ENCODE data around the gene AKAP7.

Gene AKAP7

GRCh38 chr6:131183427-131184095 lies 48.3 kb downstream of the AKAP7 start:
- H4K20me1 ChIP-seq (ENCODE audit: insufficient read depth, low read length, poor library complexity, severe bottlenecking) = no peaks in the 10 kb centered on the region
- no peaks in the 10 kb centered on the region for H3K9me3 ChIP-seq (ENCODE audit: insufficient read depth, low read depth, low read length)
- no peak for TF ChIP-seq EZH2phosphoT487 (IDR thresholded peaks at IDR 0.05; ENCODE audit: borderline replicate concordance)
- H3K4me2 ChIP-seq (ENCODE audit: low read depth, low read length, poor library complexity, severe bottlenecking) = no peak overlapping the region
- no peaks in the 10 kb centered on the region for H3K9me2 ChIP-seq (replicated peaks; ENCODE audit: low read depth, low read length)
- H3F3A ChIP-seq (ENCODE audit: low read depth) = no peaks in the 10 kb centered on the region
- H3K4me1 ChIP-seq (ENCODE audit: insufficient read depth, low read length, poor library complexity, severe bottlenecking) = no peaks in the 10 kb centered on the region
- no peak overlapping the region for H3K4me3 ChIP-seq (ENCODE audit: low read length, poor library complexity, severe bottlenecking)
- peak overlapping the region; percentile 59; the same call in 1 of the 2 replicates for H2AFZ ChIP-seq (ENCODE audit: low read length)
- no peaks in the 10 kb centered on the region for H3K79me2 ChIP-seq (ENCODE audit: insufficient read depth, low read length)
- H3K27me3 ChIP-seq (ENCODE audit: insufficient read depth, low read length, poor library complexity, severe bottlenecking) = no peaks in the 10 kb centered on the region
- H3K36me3 ChIP-seq (ENCODE audit: insufficient read depth, low read length) = peaks cover 8% of the 10 kb centered on the region; the same call in 1 of the 2 replicates
- H3K9ac ChIP-seq (ENCODE audit: low read depth, low read length, poor library complexity, severe bottlenecking) = peak overlapping the region; percentile 15

- Histone ChIP-seq H3K79me2 (ENCODE audit: insufficient read depth, low read length) (no peaks in the 10 kb centered on the region), H3K36me3 (ENCODE audit: insufficient read depth, low read length) (no peaks in the 10 kb centered on the region), H3K27me3 (ENCODE audit: insufficient read depth, low read length, poor library complexity, severe bottlenecking) (no peaks in the 10 kb centered on the region), H3K4me2 (ENCODE audit: low read depth, low read length, poor library complexity, severe bottlenecking) (no peak overlapping the region), H3K4me3 (ENCODE audit: low read length, poor library complexity, severe bottlenecking) (no peak overlapping the region), H3K4me1 (ENCODE audit: insufficient read depth, low read length, poor library complexity, severe bottlenecking) (no peaks in the 10 kb centered on the region), H4K20me1 (ENCODE audit: insufficient read depth, low read length, poor library complexity, severe bottlenecking) (no peaks in the 10 kb centered on the region), H2AFZ (ENCODE audit: low read length) (no peak overlapping the region), H3F3A (ENCODE audit: low read depth) (no peaks in the 10 kb centered on the region), H3K9me3 (ENCODE audit: insufficient read depth, low read depth, low read length) (no peaks in the 10 kb centered on the region), H3K9ac (ENCODE audit: low read depth, low read length, poor library complexity, severe bottlenecking) (no peak overlapping the region), H3K9me2 (replicated peaks; ENCODE audit: low read depth, low read length) (no peaks in the 10 kb centered on the region)
- TF ChIP-seq EZH2phosphoT487 (IDR thresholded peaks at IDR 0.05; ENCODE audit: borderline replicate concordance) = no peak
- no peak for TF ChIP-seq CTCF (conservative IDR thresholded peaks at IDR 0.05; ENCODE audit: low read length)
Observed at GRCh38 chr6:131191590-131191989, 56.3 kb downstream of the AKAP7 start.

- no peaks in the 10 kb centered on the region for H4K20me1 ChIP-seq (ENCODE audit: insufficient read depth, low read length, poor library complexity, severe bottlenecking)
- H3K36me3 ChIP-seq (ENCODE audit: insufficient read depth, low read length) = no peaks in the 10 kb centered on the region
- no peaks in the 10 kb centered on the region for H3K9me3 ChIP-seq (ENCODE audit: insufficient read depth, low read depth, low read length)
- no peaks in the 10 kb centered on the region for H3K9me2 ChIP-seq (replicated peaks; ENCODE audit: low read depth, low read length)
- H3K4me1 ChIP-seq (ENCODE audit: insufficient read depth, low read length, poor library complexity, severe bottlenecking) = peaks cover 39% of the 10 kb centered on the region
- H3K79me2 ChIP-seq (ENCODE audit: insufficient read depth, low read length) = no peaks in the 10 kb centered on the region
- peak overlapping the region; percentile 20; the same call in 1 of the 2 replicates for H2AFZ ChIP-seq (ENCODE audit: low read length)
- H3K9ac ChIP-seq (ENCODE audit: low read depth, low read length, poor library complexity, severe bottlenecking) = peak overlapping the region; percentile 67
- TF ChIP-seq CTCF (conservative IDR thresholded peaks at IDR 0.05; ENCODE audit: low read length) (no peak), EZH2phosphoT487 (IDR thresholded peaks at IDR 0.05; ENCODE audit: borderline replicate concordance) (no peak)
- H3K27me3 ChIP-seq (ENCODE audit: insufficient read depth, low read length, poor library complexity, severe bottlenecking) = no peaks in the 10 kb centered on the region
- H3K4me2 ChIP-seq (ENCODE audit: low read depth, low read length, poor library complexity, severe bottlenecking) = peak overlapping the region; percentile 51
- peak overlapping the region; percentile 25 for H3K4me3 ChIP-seq (ENCODE audit: low read length, poor library complexity, severe bottlenecking)
- 0 out of 2 replicates have a peak, but pooled peaks cover 3% of the 10 kb centered on the region for H3F3A ChIP-seq (ENCODE audit: low read depth)
Observed at GRCh38 chr6:131197716-131198115, 62.4 kb downstream of the AKAP7 start.
